ENCODE results near the gene LGI4.
"Not testable (repeated sequence)": the region's sequence is repeated elsewhere in the genome, so short reads cannot be mapped to it uniquely, and the experiment has no call there.

Gene LGI4

GRCh38 chr19:35140962-35141836 is 6.3 kb upstream of the LGI4 start:
- peak; percentile 96 for DNase-seq

- no peak for DNase-seq
Observed at GRCh38 chr19:35140207-35140961, 5.5 kb upstream of the LGI4 start.

GRCh38 chr19:35138305-35138892 is 3.5 kb upstream of the LGI4 start, which contains the start of gene FXYD1:
TSS of gene FXYD1 (plus strand) at chr19:35138824. CDS start at chr19:35140080, 1,256 bp downstream.
- no peak for DNase-seq

GRCh38 chr19:35136977-35137702 is 2.3 kb upstream of the LGI4 start:
- DNase-seq, result no peak

- DNase-seq, result no peak
Observed at GRCh38 chr19:35136231-35136630, 1.4 kb upstream of the LGI4 start.

GRCh38 chr19:35135389-35135909 is 590 bp upstream of the LGI4 start:
- peak; percentile 70 for DNase-seq

GRCh38 chr19:35133826-35134225 is 1.0 kb downstream of the LGI4 start:
- no peak for DNase-seq

- no peak for DNase-seq
Observed at GRCh38 chr19:35132254-35132653, 2.6 kb downstream of the LGI4 start.

- no peak for DNase-seq
Observed at GRCh38 chr19:35130761-35131720, 3.8 kb downstream of the LGI4 start.

GRCh38 chr19:35129724-35130274 is 5.1 kb downstream of the LGI4 start:
- DNase-seq, result not testable (repeated sequence)

- no peak for DNase-seq
Observed at GRCh38 chr19:35128398-35129057, 6.3 kb downstream of the LGI4 start.

GRCh38 chr19:35127871-35128270 is 7.0 kb downstream of the LGI4 start:
- no peak for DNase-seq

- DNase-seq, result no peak
Observed at GRCh38 chr19:35126624-35126959, 8.3 kb downstream of the LGI4 start.

GRCh38 chr19:35125749-35126623 is 8.9 kb downstream of the LGI4 start:
- no peak for DNase-seq

GRCh38 chr19:35125270-35125717 is 9.6 kb downstream of the LGI4 start:
- no peak for DNase-seq

- DNase-seq, result peak; percentile 89
Observed at GRCh38 chr19:35124098-35125060, 10.5 kb downstream of the LGI4 start.

GRCh38 chr19:35123573-35123972 is 11.3 kb downstream of the LGI4 start:
- no peak for DNase-seq

All from CD4-positive, alpha-beta T cell treated with Interleukin-10 for 1 hour (primary cell).